RPMI8226 (cell line): ENCODE measurements around the gene DYNLT5.
"Not testable (repeated sequence)": the region's sequence is repeated elsewhere in the genome, so short reads cannot be mapped to it uniquely, and the experiment has no call there.

Experiments
- DNase-seq: peaks from one replicate; pipeline ENCODE4 v3.0.0-alpha.2; 2015

DYNLT5 gene

DNA sequence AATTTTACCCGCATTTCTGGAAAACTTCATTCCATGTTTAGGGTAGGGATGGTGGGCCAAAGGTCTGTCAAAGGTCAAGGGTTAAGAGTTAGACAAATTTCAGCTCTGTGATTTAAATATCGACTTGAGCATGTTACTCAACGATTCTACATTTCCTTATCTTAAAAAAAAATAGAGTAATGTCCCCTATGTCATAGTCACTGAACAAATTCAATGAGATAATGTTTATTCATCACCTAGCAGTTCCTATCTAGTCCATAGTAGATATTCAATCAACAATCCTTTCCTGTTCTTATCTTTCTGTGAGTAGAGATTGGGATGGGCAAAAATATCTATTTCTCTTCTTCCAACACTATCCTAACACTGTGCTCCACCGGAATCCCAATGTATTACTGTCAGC is 1.1 kb upstream of the DYNLT5 start:
- no peak for DNase-seq

DNA sequence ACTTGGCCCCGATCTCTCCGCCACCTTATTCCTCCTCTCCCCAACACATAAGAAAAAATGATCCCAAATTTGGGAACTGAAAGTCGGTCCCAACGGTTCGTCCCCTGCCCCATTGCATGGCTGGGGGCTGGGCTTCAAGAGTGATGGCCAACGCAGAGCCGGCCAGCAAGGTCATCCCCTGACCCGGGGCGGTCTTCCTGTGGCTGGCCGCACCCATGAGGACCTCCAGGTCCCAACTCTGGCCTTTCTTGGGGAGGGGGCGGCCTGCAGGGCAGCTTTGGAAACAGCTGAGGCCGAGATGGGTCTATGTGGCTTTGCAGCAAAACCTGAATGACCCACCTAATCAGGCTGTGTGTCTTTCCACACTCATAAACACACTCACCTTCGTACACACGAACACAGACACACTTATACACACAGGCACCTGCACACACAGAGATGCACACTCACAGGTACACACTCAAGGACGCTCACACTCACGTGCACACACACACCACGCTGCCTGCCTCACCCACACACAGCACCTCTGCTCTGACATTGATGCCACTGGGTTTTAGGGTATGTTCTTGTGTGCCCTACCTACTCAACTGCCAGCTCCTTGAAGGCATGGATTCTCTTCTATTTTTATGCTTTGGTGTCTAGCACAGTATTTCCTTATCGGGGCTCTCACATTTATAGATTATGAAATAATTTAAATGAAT is 562 bp downstream of the DYNLT5 start:
- DNase-seq = no peak

DNA sequence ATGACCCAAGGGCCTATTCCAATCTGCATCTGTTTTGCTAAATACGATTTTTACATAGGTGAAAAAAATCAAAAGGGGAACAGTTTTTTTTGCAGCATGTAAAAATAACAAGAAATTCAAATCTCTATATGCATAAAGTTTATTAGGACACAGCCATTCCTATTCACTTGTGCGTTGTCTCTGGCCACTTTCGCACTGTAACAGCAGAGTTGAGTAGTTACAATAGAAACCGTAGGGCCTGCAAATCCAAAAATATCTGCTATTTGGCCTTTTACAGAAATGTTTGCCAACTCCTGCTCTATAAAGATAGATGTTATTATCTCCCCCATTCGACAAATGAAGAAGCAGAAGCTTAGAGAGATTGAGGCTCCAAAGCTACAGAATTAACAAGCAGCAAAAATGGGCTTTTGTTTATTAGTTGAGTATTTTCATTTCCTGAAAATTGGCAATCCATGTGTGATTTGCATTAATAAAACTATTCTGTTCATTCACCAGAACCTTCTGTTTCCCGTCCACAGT is 5.5 kb downstream of the DYNLT5 start:
- DNase-seq = peak; percentile 43

DNA sequence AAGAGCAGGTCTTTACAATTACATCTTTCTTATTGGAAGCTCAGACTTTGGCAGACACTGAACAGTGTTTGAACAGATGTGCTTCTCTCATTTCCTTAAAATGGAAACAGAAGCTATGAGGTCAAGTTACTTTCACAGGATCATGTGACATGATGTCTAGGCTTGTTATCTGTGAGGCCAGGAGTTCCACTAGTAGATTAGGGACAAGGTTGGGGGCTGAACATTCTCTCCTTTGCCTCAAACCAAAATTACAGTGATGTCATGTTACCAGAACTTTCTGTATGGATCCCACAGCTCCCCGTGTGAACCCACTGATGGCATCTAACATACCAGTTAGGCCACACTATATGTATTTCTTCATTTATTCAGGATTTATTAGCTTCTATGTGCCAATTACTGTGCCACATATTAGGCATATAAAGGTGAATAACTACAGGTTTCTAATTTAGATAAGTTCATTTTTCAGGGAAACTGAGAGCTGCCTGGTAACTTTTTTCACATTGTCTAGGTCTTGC is 6.0 kb downstream of the DYNLT5 start:
- peak; percentile 76 for DNase-seq

DNA sequence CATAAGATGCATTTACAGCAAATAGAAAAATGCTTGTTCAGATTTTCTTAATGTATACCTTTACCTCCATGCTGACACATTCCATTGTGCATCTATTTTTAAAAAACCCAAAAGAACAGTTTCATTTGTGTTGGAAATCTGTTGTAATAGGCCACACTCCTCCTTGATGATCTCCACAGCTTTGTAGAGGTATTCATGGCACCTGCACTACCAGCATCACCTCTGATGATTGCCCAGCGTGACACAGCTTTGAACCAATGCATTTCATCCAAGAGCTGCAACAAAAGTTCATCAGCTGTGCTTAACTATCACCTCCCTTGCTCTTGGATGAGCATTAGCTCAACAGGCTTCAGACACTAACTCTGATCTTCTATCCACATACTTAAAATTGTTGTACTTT is 8.2 kb downstream of the DYNLT5 start:
- DNase-seq = peak; percentile 71

DNA sequence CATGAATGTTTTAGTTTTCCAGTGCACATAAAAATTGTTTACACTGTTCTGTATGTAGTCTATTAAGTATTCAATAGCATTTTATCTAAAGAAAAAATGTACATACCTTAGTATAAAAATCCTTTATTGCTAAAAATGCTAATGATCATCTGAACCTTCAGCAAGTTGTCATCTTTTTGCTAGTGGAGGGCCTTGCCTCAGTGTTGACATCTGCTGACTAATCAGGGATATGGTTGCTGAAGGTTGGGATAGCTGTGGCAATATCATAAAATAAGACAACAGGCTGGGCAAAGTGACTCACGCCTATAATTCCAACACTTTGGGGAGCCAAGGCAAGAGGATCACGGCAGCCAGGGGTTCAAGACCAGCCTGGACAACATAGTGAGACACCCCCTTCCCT is 9.0 kb downstream of the DYNLT5 start:
- DNase-seq = no peak

DNA sequence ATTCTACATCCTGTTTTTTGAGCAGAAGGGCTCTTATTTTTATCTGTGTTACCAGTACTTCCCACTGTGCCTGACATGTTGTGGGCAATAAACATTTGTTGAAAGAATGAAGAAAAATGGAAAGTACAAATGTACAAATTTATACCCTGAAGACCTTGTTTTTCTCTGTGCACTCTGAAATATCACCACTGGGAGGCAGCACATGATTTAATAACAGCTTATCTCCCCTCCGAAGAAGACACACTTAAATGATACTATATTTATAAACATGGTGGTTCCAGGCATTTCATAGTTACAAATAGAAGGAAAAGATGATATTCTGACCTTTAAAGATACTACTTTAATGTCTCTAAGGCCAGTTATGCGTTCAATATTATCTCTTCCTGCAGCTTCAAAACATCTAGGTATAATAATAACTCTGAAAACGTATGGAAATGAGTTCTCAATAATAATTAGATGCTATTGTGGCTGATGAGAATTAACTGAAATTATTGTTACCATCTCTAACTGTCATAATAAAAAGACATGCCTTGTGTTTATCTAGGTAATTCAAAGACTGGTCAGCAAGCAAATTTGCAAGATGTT is 12.8 kb downstream of the DYNLT5 start:
- peak; percentile 66 for DNase-seq

DNA sequence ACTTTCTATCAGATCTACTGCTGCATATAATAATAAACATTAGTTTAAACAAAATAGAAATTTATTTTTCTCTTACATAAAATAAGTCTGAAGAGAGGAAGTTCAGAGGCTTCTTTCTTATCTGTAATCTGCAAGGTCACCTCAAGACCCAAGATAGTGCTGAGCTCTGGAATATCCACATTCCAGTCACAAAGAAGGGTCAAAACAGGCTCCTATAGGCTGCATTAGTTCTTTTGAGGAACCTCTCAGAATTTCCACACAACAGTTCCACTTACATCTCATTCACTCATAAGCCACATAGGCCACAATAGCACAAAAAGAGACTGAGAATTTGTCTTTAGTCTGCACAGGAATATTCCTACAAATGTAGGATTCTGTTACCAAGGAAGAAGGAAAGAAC is 15.4 kb downstream of the DYNLT5 start:
- no peak for DNase-seq

DNA sequence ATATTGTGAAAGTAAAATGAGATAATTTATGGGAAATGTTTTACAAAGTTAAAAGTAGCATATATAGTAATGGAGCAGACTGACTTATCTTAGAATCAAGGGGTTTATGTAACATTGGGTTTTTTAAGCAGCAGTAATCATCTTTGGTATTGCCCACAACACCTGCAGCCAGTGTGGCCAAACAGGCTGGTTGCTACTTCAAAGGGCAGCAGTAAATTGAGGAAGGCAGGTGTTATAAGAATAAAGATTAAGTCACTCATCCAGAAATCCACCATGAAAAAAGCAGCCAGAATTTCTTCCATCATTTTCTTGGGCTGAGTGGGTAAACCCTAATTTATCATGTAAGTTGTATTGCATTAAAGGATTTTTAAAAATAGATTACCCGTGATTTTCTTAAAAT is 16.7 kb downstream of the DYNLT5 start:
- DNase-seq = peak; percentile 79

DNA sequence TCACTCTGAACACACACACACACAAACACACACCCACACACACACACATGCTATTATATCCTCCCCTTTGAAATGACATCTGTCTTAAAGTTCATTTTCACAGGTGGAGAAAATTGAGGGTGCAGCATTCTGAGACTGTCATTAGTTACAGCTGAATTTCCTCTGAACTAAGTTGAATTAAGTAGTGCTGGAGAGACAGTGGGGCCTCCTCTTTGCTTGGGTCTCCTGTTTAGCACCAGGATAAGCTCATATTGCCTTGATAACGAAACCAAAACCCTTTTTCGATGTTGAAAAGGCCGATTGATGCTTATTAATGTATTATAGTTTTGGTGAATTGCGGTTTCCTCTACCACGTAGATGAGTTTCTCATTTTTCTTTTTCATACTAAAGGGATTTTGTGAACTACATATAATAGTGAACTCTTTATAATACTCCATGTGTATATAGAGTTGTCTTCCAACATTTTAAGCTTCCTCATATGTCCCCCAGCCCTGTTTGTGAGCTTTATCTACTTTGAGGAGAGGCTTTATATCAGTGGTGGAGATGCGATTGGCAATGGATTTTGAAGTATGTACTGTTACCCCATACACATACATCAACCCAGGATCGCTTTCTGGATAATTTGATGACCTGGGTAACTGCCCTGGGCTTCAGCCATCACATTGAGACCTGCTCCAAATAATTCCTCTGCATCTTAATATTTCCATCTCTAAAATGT is 17.4 kb downstream of the DYNLT5 start:
- DNase-seq = peak; percentile 83

DNA sequence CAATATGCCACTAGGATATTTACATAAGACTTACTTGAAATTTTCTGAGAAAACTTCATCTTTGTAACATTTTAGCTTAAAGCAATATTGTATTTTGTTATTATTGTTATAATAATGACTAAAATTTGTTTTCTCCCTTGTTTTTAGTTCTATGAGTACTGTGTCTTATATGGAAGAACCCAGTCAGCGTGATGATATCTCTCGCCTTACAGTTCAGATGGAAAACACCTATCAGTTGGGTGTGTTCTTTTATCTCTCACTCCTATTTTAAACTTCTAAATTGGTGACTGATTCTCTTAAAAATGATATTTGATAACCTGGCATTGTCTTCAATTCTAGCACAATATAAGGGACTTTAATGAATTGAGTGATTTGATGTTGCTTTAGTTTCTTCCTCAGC is 18.0 kb downstream of the DYNLT5 start:
- no peak for DNase-seq

DNA sequence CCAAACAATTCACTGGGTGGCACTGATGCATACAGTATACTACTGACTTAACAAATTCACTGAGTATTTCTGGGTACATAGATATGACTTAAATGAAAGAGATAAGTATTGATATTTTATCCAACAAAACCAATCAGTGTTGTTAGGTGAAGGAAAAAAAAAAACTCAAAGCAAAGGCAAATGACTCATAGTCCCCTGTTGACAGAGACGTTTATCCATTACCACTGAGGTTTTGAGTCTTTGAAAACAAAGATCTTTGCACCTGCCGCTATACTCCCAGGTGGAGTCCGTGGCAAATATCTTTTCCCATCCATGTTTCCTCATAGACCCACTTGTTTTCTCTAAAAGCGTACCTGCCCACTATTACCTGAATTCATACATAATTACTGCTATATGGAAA is 18.4 kb downstream of the DYNLT5 start:
- no peak for DNase-seq

DNA sequence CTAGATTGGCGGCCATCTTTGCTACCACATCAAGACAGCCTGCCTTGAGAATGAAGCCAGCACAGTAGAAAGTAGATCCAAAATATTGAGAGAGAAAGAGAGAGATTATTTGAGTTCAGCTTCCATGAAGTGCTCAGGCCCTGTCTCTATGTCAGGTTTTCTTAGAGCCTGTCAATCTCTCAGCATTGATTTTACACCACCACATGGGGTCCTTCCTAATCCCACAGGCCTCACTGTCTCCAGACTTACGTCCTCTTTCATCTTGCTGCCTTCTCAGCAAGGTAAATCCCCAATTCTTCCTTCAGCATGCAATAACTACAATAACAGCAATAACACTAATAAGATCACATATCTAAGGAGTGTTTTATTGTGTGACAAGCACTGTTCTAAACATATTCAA is 21.0 kb downstream of the DYNLT5 start:
- DNase-seq = no peak

DNA sequence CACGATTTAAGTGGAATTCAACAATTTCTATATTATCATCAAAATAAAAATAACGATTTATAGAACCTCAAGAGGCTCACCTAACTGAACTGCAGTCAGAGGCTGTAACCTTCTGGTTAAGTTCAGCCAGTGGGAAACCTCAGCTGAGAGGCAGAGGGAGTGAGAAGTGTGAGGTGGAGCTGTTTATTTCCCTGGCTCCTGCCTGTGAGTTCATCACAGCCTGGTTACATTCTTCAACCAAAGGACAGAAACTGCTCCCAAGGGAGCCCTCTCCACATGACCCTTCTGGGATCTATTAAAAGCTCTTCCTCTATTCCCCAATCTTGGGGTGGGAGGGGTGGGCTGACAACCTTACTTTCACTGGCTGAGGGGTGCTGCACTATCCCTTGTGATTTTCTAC is 22.2 kb downstream of the DYNLT5 start:
- DNase-seq = no peak

DNA sequence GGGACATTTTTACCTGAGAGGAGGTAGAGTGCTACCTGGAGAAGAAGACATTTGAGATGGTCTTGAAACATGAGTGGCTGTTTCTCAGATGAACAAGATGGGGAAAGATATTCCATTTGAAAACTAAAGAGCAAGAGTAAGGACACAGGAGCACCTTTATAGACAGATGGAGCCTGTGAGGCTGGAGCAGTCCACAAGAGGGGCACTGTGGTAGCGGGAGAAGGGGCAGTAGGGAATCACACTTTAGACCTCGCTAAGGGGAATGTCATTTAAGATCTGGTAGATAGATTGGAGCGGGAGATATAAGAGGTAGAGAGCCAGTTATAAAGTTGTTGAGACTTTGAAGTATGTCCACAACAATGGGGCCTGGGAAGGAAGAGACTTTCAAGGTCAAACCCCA is 23.4 kb downstream of the DYNLT5 start:
- no peak for DNase-seq

DNA sequence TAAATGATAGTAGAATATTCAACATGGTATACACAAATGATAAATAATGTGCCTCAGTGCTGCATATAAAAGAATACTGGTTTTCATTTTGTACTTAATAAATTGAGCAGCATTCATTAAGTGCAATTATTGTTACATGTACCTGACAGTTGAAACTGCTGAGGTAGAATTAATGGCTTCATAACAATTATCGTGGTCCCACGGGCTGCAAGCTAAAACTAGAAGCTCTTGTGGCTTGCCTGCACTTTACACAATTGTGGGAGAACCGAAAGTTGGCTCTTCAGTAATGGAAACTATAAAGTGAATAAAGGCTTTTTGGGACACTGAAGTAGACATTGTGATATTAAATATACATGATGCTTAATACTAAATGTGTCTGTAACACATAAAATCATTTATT is 25.6 kb downstream of the DYNLT5 start:
- DNase-seq = peak; percentile 81

DNA sequence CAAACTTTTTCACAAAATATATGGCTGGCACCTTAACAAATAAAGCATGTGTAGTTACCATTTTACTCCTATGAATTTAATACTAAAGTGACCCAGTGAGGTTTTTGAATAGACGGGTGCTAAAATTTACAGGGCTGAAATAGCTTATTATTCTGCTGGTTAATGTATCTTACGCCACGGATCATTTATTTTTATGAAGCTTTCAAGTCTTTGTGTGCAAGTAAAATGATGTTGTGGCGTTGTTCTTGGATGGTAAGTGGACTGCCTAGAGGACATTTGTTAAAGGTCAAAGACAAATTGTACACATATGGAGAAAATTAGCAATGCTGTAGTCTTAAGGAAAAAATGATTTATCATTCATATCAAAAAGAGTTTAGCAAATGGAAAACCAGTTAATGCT is 26.0 kb downstream of the DYNLT5 start:
- no peak for DNase-seq

DNA sequence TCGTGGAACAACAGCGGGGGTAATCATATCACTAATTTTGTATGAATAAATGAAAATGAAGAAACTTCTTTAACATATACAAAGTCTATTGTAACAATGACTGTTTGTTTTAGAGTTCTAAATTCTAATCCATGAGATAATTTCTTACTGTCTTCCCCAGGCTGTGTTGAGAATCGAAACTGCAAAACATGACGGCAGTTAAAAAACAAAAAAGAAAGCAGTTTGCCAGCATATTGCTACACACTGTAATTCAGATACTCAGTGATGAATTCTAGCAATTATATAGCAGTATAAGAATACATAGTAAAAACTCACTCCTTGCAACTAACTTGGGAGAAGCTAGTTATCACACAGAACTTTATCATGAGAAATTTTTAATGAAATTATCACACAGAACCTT is 26.7 kb downstream of the DYNLT5 start:
- DNase-seq = no peak

DNA sequence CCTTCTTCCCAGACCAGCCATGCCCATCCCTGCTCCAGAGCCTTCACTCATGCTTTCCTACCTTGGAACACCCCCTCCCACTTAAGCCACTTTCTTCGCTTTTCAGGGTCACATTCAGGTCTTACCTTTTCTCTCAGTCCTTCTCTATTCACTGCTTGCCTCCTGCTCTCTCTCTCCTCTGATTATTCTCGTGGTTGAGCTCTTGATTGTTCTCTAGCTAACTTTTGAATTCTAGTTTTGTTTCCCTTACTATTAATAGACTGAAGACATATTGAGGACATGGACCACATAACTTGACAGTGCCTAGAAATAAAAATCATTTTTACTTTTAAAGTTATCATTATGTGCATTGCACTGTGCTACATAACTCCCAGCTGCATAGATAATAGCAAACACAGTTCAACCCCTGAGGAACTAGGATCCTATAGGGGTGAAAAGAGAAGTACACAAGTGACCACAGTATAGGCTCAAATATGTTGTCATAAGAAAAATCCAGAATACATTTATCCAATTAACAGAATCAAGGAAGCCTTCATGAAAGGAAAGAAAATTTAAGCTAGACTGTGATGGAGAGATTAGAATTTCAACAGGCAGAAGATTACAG is 27.3 kb downstream of the DYNLT5 start:
- DNase-seq = no peak

DNA sequence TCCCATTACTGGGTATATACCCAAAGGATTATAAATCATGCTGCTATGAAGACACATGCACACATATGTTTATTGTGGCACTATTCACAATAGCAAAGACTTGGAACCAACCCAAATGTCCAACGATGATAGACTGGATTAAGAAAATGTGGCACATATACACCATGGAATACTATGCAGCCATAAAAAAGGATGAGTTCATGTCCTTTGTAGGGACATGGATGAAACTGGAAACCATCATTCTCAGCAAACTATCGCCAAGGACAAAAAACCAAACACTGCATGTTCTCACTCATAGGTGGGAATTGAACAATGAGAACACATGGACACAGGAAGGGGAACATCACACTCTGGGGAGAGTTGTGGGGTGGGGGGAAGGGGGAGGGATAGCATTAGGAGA is 33.5 kb downstream of the DYNLT5 start:
- DNase-seq = not testable (repeated sequence)

DNA sequence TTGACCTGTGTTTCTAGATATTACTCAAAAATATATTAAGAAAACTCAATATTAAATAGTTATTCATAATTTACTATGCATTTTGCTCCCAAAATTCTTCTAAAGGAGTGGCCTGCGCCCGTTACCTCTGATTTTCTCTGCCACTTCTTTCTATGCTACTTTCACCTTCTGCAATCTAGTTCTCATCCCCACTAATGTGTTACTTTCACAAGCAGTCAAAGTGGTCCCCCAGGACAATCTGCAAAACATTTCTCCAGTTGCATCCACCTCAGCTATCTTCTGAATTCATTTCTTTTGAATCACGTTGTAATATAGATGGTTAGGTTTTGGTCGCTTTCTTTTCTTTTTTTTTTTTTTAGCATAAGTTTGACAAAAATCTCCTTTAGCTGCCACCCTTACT is 35.4 kb downstream of the DYNLT5 start:
- DNase-seq = no peak

DNA sequence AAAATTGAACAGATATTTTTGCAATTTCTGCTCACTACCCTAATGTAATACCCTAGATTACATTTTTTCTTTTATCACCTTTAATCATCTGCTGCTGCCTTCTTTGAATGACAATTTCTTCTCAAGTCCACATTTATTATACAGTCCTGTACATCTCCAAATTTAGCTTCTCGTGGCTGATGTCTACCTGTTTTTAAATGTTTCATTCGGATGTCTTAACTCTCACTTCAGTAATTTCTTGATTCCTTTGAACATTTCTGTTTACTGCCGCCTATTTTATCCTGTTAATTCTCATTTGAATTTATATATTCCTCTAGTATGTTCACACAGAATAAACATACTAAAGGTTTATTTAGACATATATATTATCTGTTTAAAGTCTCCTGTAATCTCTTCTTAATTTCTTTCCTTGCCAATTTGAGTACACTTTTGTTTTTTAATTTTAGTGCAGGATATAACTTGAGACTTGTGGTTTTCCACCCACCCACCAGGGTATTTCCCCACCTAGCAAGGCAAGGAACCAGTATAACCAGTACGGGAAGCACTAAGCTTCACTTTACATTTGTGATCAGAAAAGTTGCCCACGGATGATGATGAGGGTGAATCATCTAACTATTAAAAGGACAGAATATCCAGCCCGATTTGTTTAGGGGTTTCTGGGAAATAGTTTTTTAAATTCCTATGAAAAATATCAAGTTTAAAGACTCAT is 36.1 kb downstream of the DYNLT5 start:
- DNase-seq = no peak
